IPS-NIHi7 (cell line): ENCODE results near the gene ATG9A.
"Not testable (repeated sequence)": the region's sequence is repeated elsewhere in the genome, so short reads cannot be mapped to it uniquely, and the experiment has no call there.

Source experiments
- DNase-seq: peaks from one replicate; pipeline ENCODE4 v3.0.0; 2012; ENCODE audit warnings: mixed read lengths; ENCODE audit errors: extremely low spot score

The ATG9A gene

DNA sequence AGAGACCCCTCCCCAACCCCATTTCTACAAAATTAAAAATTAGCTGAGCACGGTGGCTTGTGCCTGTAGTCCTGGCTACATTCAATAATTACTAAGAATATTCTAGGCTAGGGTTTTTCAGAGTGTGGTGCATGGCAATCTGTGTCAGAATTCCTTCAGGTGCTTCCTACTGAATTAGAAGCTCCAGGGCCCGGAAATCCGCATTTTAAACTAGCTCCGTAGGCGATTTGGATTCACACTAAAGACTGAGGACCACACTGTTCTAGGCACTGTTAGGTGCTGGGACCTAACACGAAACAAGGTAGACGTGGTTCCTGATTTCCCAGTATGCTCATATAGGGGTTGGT is 23.5 kb downstream of the ATG9A start:
- no peak for DNase-seq

DNA sequence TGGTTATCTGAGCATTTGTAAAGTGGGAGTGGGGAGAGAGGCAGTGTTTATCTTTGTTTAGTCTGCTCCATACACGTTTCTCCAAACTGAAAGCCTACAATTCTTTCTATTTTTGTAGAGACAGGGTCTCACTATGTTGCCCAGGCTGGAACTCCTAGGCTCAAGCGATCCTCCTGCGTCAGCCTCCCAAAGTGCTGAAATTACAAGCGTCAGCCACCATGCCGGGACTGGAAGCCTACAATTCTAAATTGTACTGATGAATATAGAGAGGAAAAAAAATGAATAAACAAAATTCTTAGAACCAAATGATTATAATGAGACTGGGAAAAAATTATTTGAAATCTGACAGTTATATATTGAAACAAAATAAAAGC is 24.3 kb downstream of the ATG9A start:
- DNase-seq, result no peak

DNA sequence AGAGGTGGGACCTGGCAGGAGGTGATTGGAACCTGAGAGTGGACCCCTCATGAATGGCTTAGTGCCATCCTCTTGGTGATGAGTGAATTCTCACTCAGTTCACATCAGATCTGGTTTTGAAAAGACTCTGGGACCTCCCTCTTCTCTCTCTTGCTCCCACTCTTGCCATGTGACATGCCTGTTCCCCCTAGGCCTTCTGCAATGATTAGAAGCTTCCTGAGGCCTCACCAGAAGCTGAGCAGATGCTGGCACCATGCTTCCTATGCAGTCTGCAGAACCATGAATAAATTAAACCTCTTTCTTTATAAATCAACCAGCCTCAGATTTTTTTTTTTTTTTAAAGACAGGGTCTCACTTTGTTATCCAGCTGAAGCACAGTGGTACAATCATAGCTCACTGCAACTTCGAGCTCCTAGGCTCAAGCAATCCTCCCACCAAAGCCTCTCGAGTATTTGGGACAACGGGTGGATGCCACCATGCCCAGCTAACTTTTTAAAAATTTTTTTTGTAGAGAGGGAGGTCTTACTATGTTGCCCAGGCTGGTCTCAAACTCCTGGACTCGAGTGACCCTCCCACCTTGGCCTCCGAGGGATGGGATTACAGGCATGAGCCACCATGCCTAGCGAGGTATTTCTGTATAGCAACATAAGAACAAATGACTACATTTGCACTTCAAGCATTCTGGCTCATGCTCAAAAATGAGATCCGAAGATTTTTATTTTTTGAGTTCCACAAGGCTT is 24.8 kb downstream of the ATG9A start:
- DNase-seq, result no peak

DNA sequence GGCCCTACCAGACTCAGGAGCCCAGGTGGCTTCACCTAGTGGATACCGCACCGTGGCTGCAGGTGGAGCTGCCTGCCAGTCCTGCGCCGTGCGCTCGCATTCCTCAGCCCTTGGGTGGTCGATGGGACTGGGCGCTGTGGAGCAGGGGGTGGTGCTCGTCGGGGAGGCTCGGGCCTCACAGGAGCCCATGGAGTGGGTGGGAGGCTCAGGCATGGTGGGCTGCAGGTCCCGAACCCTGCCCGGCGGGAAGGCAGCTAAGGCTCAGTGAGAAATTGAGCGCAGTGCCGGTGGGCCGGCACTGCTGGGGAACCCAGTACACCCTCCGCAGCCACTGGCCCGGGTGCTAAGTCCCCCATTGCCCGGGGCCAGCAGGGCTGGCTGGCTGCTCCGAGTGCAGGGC is 28.1 kb downstream of the ATG9A start:
- not testable (repeated sequence) for DNase-seq

DNA sequence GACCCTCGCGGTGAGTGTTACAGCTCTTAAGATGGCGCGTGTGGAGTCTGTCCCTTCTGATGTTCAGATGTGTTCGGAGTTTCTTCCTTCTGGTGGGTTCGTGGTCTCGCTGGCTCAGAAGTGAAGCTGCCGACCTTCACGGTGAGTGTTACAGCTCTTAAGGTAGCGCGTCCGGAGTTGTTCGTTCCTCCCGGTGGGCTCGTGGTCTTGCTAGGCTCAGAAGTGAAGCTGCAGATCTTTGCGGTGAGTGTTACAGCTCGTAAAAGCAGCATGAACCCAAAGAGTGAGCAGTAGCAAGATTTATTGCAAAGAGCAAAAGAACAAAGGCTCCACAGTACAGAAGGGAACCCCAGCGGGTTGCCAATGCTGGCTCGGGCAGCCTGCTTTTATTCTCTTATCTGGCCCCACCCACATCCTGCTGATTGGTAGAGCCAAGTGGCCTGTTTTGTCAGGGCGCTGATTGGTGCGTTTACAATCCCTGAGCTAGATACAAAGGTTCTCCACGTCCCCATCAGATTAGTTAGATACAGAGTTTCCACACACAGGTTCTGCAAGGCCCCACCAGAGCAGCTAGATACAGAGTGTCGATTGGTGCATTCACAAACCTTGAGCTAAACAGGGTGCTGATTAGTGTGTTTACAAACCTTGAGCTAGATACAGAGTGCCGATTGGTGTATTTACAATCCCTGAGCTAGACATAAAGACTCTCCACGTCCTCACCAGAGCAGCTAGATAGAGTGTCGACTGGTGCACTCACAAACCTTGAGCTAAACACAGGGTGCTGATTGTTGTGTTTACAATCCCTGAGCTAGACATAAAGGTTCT is 28.7 kb downstream of the ATG9A start:
- DNase-seq, result not testable (repeated sequence)

DNA sequence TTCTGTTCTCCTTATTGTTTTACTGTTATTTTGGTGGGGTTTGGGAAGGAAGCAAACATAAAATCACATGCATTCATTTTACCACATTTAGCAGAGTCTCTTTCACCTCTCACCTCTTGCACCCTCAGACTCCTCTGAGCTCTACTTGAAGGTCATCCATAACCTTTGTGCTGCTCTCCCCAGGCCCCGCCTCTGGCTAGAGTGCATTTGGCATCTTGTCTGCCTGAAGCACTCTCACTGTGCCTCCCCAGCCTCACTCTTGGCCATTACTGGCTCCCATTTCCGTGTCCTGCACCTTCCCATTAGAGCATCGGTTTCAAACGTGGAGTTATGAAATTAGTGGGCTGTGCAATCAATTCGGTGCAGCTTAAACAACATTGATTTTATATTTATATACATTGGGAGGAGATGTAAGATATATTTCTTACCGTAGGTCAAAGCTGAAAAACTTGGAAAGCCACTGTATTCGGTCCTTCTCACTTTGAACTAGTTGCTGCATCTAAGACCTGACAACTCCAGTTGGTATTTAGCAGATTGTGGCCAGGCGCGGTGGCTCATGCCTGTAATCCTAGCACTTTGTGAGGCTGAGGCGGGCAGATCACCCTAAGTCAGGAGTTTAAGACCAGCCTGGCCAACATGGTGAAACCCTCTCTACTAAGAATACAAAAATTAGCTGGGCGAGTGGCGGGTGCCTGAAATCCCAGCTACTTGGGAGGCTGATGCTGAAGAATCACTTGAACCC is 29.8 kb downstream of the ATG9A start:
- no peak for DNase-seq

DNA sequence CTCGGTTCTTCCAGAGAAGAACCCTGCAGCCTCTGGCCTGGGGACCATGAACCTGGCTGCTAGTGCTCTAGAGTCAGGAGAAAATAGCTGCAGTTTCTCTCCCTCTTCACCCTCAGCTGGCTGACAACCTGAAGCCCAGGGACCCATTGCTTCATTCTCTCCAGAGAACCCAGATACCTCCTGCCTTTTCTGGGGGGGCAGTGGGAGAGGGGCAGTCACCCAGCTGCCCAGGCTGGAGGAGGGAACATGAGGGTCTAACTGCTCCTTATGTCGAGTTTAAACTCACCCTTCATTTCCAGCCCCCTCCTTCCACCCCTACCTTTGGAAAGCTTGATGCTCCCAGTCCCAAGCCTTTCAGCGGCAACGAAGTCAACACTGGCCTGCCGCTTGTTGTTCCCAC is 30.5 kb downstream of the ATG9A start:
- DNase-seq, result no peak

DNA sequence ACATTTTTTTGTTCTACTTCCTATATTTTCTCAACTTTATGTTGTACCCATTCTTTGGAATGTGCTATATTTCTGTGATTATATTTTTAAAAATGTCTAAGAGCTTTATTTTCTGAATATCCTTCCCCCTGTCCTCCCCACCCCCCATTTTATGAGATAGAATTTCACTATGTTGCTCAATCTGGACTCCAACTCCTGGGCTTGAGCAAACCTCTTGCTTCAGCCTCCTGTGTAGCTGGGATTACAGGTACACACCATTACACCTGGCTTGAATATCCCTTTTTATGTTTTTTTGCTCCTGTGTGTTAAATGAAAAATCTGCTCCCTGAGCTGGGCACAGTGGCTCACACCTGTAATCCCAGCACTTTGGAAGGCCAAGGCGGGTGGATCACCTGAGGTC is 32.0 kb downstream of the ATG9A start:
- no peak for DNase-seq

DNA sequence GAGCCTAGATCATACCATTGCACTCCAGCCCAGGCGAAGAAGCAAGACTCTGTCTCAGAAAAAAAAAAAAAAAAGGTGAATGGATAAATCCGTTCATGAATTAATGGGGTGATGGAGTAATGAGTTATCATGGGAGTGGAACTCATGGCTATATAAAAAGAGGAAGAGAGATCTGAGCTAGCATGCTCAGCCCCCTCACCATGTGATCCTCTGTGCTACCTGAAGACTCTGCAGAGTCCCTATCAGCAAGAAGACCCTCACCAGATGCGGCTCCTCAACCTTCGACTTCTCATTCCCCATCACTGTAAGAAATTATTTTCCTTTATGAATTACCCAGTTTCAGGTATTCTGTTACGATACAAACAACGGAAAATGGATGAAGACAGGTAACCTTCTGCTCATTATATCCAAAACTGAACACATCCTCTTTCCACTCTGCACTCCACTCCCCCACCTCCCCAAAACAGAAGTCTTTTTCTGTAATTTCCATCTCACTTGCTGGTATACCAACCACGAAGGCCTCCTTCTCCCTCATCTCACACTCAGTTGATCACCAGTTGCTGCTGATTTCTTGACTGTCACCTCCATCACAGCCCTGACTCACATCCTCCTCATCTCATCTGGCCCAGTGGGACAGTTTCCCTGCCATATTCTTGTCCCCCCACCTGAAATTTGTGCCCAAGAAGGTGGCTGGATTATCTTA is 42.5 kb downstream of the ATG9A start:
- no peak for DNase-seq

DNA sequence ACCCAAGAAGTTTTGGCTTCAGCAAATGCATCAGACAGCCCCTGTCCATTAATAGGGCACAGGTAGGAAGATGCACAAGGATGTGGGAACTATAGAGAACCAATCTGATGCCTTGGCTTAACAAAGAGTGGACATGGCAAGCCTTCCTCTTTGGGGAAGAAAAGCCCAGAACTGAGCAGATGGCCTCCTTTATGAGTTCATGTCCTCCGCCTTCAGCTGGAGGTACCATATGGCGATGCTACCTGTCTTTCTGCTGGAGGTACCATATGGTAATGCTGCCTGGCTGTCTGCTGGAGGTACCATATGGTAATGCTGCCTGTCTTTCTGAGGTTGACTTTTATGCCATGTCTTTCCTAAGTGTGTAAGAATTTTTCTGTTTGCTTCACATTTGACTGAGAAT is 45.3 kb downstream of the ATG9A start:
- no peak for DNase-seq

DNA sequence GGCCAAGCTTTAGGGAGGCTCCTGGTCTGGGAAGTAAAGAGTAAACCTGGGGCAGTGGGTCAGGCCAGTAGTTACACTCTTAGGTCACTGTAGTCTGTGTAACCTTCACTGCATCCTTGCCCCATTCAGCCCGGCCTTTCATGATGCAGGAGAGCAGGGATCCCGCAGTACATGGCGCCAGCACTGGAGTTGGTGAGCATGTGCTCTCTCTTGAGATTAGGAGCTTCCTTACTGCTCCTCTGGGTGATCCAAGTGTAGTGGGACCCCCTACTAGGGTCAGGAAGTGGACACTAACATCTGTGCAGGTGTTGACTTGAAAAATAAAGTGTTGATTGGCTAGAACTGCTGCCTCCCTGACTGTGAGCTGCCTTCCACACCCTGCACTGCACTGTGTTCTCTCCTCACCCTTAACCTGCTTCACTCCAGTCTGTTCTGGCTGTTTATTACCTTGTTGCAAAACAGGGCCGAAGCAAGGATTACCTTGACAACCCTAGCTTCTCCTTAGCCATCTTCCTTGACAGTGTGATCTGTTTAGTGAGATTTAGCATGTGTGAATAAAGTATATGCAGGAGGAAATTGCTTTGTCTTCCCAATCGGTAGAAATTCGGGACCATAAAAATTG is 46.2 kb downstream of the ATG9A start:
- DNase-seq, result no peak

DNA sequence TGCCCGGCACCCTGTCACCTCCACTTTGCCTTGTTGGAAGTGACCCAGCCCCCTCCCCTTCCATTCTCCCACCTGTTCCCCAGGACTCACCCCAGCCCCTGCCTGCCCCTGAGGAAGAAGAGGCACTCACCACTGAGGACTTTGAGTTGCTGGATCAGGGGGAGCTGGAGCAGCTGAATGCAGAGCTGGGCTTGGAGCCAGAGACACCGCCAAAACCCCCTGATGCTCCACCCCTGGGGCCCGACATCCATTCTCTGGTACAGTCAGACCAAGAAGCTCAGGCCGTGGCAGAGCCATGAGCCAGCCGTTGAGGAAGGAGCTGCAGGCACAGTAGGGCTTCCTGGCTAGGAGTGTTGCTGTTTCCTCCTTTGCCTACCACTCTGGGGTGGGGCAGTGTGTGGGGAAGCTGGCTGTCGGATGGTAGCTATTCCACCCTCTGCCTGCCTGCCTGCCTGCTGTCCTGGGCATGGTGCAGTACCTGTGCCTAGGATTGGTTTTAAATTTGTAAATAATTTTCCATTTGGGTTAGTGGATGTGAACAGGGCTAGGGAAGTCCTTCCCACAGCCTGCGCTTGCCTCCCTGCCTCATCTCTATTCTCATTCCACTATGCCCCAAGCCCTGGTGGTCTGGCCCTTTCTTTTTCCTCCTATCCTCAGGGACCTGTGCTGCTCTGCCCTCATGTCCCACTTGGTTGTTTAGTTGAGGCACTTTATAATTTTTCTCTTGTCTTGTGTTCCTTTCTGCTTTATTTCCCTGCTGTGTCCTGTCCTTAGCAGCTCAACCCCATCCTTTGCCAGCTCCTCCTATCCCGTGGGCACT is 46.9 kb downstream of the ATG9A start:
- DNase-seq, result no peak

DNA sequence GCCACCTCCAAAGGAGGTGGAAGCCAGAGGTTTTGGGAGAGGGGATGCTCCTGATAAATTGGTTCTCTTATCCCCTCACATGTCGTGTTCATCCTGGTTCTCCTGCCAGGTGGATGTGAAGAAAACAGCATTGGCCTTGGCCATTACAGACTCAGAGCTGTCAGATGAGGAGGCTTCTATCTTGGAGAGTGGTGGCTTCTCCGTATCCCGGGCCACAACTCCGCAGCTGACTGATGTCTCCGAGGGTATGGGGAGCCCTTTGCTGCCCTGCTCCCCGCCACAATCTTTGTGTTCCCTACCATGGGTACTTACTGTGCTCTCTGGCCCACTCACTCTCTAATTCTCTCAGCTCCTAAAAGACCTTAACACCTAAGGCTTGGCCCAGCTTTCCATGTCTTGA is 47.9 kb downstream of the ATG9A start:
- DNase-seq, result no peak

DNA sequence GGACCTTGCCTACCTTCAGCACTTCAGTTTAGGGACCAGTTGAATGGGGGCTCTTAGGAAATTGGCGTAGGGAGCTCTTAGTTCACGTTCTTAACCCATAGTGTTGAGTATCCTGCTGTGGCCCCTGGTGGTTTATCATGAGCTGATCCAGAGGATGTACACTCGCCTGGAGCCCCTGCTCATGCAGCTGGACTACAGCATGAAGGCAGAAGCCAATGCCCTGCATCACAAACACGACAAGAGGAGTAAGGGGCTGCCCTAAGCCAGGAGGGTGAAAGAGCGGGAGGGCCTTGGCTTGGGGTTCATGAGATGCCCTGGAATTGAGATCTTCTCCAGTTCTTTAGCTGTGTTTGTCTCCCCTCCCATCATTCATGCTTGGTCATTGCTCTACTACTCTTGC is 48.5 kb downstream of the ATG9A start:
- DNase-seq, result no peak

DNA sequence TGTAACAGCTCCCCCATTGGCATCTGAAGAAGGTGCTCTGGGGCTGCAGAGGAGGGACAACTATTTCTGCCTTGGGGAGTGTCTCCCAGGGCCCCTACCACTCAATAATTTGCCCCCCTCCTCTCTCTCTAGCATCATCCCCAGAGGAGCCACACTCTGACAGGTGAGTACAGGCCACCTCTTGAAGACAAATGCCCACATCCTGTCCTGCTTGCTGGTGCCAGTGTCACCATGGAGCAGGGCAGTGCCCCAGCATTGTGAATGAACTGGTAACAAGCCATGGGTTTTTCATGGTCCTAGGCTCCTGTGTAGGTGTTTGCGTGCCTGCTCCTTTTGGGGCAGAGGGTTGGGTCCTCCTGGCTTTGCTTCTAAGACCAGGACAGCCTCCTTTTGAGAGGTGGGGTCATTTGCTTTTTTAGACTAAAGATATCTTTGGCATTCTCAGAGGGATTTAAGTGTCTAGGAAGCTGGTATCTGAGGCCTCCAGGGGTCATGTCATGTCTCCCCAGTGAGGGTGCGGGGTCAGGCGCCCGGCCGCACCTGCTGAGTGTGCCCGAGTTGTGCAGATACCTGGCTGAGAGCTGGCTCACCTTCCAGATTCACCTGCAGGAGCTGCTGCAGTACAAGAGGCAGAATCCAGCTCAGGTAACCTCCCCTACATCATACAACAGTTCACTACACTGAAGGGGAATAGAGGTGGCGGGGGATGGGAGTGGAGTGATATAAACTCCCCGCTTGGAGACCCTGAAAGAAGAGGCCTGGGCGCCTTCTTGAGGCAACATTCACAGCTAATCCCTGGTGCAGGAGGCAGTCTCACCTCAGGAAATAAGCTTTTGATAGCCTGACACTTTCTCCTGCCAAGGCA is 49.6 kb downstream of the ATG9A start:
- no peak for DNase-seq

DNA sequence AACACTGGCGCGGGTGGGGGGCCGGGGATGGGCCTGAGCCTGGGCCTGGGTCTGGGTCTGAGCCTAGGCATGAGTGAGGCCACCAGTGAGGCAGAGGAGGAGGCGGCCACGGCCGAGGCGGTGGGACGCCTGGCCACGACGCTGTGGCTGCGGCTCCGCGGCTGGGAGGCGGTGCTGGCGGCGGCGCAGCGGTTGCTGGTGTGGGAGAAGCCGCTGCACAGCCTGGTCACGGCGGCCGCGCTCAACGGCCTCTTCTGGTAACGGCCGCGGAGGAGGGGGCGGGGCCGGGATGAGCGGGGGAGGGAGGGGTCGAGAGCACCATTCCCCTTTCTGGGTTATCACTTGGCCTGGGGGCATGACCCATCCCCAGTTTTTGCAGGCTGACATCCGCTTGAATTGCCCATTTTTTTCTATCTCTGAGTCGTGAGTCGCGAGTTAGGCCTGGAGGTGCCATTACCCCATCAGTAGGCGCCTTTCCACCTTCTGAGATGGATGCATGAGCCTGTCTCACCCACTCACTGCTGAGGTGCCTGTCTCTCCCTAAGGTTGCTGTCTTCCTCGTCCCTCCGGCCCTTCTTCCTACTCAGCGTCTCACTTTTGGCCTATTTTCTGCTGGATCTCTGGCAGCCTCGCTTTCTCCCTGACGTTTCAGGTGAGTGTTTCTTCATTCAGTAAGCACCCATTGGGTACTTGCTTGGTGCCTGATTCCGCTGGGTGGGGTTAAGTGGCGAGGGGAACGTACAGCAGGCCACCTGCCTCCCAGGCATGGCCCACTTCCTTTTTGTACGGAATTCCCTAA is 50.9 kb downstream of the ATG9A start:
- DNase-seq, result peak; percentile 61

DNA sequence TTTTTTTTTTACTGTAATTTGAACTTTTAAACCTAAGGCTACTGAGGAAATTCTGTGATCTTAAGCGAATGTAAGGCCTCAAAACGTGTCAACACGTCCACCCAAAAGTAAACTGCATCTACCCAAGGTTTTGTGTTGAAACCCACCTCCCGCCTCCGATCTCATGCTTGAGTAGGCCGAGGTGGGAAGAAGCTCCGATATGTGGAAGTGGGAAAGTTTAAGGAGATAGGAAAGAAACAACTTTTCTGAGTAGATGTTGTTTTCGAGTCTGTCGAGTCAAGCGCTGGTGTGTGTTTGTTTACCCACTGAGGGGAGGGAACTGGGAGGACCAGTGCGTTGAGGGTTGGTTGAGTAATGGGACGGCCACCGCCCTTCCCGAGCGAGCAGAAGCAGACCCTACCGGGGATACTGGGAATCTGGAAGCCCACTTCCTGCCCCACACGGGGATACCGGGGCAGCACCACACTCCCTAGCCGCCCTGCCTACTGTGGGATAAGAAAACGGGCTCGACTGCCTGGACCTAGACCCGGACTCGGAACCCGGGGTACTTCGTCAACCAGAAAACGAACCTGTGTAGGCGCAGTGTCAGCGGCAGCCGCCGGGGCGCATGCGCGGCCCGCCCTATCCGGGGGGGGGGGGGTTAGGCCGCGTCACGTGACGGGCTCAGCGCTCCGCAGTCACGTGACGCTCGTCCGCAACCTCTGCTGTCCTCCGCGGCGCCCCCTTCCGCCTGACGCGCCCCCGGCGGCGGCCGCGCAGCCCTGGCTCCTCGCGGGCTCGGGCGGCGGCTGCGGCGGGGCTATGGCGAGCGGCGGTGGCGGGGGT is 51.7 kb downstream of the ATG9A start, which contains the start of gene RETREG2:
RETREG2 (plus strand) TSS at position 724 of the 825 bp plus-strand sequence; CDS start at position 802, 78 bp downstream.
- peak; percentile 97 for DNase-seq
